K562 (cell line): ENCODE results near the gene WTAP. TPM values are rescaled to one million over a fixed set of nuclear protein-coding genes. Genes with fewer than 3 reads are reported as not detected.
A peak's percentile ranks its signal among the peaks of the same experiment; 100 is the strongest.

Source experiments
- ATF7 ChIP-seq: fragments of 450-650 bp; IDR thresholded peaks from 2 replicates; pipeline ENCODE4 v1.7.1; 2014; ENCODE audit warnings: mild to moderate bottlenecking, moderate library complexity
- BCLAF1 ChIP-seq, 2 experiments: fragments of 450-650 bp in 1 of 2; IDR thresholded peaks; 2 replicates each; pipeline ENCODE4 v1.6.1; 2011 to 2017; ENCODE audit warnings: low read depth in 2 of 2, antibody characterized with exemption in 1 of 2, borderline replicate concordance in 1 of 2, low read length in 1 of 2, mild to moderate bottlenecking in 1 of 2, mixed read lengths in 1 of 2; ENCODE audit not compliant: control insufficient read depth in 1 of 2
- EWSR1 ChIP-seq: fragments of 450-650 bp; IDR thresholded peaks from 2 replicates; pipeline ENCODE4 v1.6.1; 2018; ENCODE audit warnings: borderline replicate concordance, mild to moderate bottlenecking, low read depth, moderate library complexity; ENCODE audit not compliant: partially characterized antibody
- FOXM1 ChIP-seq, 2 experiments: fragments of 450-650 bp in 1 of 2; sonication (generic) in 1 of 2; formaldehyde crosslinking in 1 of 2; IDR thresholded peaks; 2 replicates each; pipeline versions ENCODE4 v1.6.1 to v1.9.0; 2017 to 2022; ENCODE audit warnings: low read depth in 2 of 2, mild to moderate bottlenecking in 2 of 2, missing genetic modification reagents in 1 of 2, moderate library complexity in 1 of 2
- GABPB1 ChIP-seq: sonication (generic); formaldehyde crosslinking; IDR thresholded peaks from 2 replicates; pipeline ENCODE4 v1.8.0; 2022; ENCODE audit warnings: mild to moderate bottlenecking, missing genetic modification reagents
- KLF6 ChIP-seq: fragments of 250-450 bp; sonication (Bioruptor Pico); IDR thresholded peaks from 2 replicates; pipeline ENCODE4 v1.4.0; 2020; ENCODE audit warnings: mild to moderate bottlenecking, moderate library complexity, borderline replicate concordance
- NR1H2 ChIP-seq: sonication (generic); formaldehyde crosslinking; IDR thresholded peaks from 2 replicates; pipeline ENCODE4 v1.4.0; 2020; ENCODE audit warnings: mild to moderate bottlenecking, missing genetic modification reagents
- NR4A1 ChIP-seq, 2 experiments: fragments of 250-450 bp in 1 of 2; fragments of 450-650 bp in 1 of 2; sonication (Bioruptor Pico) in 1 of 2; IDR thresholded peaks; 2 replicates each; pipeline versions ENCODE4 v1.4.0 to v1.6.1; 2016 to 2020; ENCODE audit warnings: mild to moderate bottlenecking in 2 of 2, missing compliant biosample characterization in 1 of 2, missing genetic modification characterization in 1 of 2, moderate library complexity in 1 of 2
- PHF20 ChIP-seq: fragments of 450-650 bp; IDR thresholded peaks from 2 replicates; pipeline ENCODE4 v1.6.1; 2018; ENCODE audit not compliant: partially characterized antibody
- POLR2B ChIP-seq: fragments of 450-650 bp; IDR thresholded peaks from 2 replicates; pipeline ENCODE4 v1.6.1; 2018; ENCODE audit warnings: low read depth; ENCODE audit not compliant: partially characterized antibody
- PURB ChIP-seq: sonication (generic); formaldehyde crosslinking; IDR thresholded peaks from 2 replicates; pipeline ENCODE4 v1.9.0; 2021; ENCODE audit warnings: low read depth, mild to moderate bottlenecking, missing genetic modification reagents
- SAFB ChIP-seq: fragments of 200-400 bp; formaldehyde crosslinking; IDR thresholded peaks from 2 replicates; pipeline ENCODE4 v1.6.1; 2017; ENCODE audit warnings: low read depth, low read length, borderline replicate concordance
- ZNF239 ChIP-seq: fragments of 250-450 bp; sonication (Bioruptor Pico); IDR thresholded peaks from 2 replicates; pipeline ENCODE4 v1.4.0; 2020; ENCODE audit warnings: mild to moderate bottlenecking
- ZNF561 ChIP-seq: fragments of 450-650 bp; formaldehyde crosslinking; conservative IDR thresholded peaks from 2 replicates; pipeline ENCODE4 v1.4.0; 2020; ENCODE audit warnings: mild to moderate bottlenecking, moderate library complexity
- ZNF707 ChIP-seq: fragments of 250-450 bp; sonication (Bioruptor Pico); conservative IDR thresholded peaks from 2 replicates; pipeline ENCODE4 v1.8.0; 2022; ENCODE audit warnings: inconsistent platforms, mild to moderate bottlenecking, moderate library complexity
- polyA plus RNA-seq, 8 experiments: library from polyadenylated mRNA; depleted of rRNA in 4 of 8; stranded (reverse) in 5 of 8; unstranded in 3 of 8; fragments of >200 nt; fragmentation: Nextera tagmentation in 2 of 8; fragmentation: Illumina TruSeq in 1 of 8; extraction: Ambion mirVana in 2 of 8; extraction: Trizol in 1 of 8; gene quantifications; 2 replicates each; pipeline versions ENCODE4 v1.2.1 to v1.2.3, GENCODE V29; 2011 to 2014; ENCODE audit warnings: inconsistent platforms in 1 of 8, missing spikeins in 1 of 8
- total RNA-seq, 7 experiments: library from RNA; depleted of rRNA in 6 of 7; stranded (reverse); fragments of >200 nt in 6 of 7; fragmentation: Illumina TruSeq in 2 of 7; extraction: Trizol in 2 of 7; gene quantifications; 2 replicates each; pipeline versions ENCODE4 v1.2.1 to v1.2.3, GENCODE V29; 2011 to 2021; ENCODE audit warnings: low replicate concordance in 1 of 7
- TF ChIP-seq, protein P1 (sequence below): IDR thresholded peaks from 2 replicates; pipeline ENCODE4 v1.6.1; 2012; ENCODE audit warnings: low read depth, low read length, improper control_type of control experiment, borderline replicate concordance
- TF ChIP-seq, protein P2 (sequence below): fragments of 250-450 bp; sonication (Bioruptor Pico); IDR thresholded peaks from 2 replicates; pipeline ENCODE4 v1.4.0; 2020; ENCODE audit warnings: mild to moderate bottlenecking, moderate library complexity

WTAP gene
- total and polyA plus RNA-seq, 9 of the 15 experiments (the other 6 are each of a cell fraction or from before 2014, with no cell fraction given) = 52.4 to 156 (median 110) TPM

- TF ChIP-seq, protein P1, sequence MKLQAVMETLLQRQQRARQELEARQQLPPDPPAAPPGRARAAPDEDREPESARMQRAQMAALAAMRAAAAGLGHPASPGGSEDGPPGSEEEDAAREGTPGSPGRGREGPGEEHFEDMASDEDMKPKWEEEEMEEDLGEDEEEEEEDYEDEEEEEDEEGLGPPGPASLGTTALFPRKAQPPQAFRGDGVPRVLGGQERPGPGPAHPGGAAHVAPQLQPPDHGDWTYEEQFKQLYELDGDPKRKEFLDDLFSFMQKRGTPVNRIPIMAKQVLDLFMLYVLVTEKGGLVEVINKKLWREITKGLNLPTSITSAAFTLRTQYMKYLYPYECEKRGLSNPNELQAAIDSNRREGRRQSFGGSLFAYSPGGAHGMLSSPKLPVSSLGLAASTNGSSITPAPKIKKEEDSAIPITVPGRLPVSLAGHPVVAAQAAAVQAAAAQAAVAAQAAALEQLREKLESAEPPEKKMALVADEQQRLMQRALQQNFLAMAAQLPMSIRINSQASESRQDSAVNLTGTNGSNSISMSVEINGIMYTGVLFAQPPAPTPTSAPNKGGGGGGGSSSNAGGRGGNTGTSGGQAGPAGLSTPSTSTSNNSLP = no peak
- TF ChIP-seq ATF7 (peak; percentile 69; the same call in 1 of the 2 replicates), NR1H2 (CRISPR knock-in tag) (no peak; the same call in 1 of the 2 replicates), KLF6 (peak; percentile 74; the same call in 1 of the 2 replicates), FOXM1 (IDR thresholded peaks at IDR 0.05; ENCODE audit: low read depth) (peak; percentile 27; the same call in 1 of the 2 replicates), FOXM1 (CRISPR knock-in tag; IDR thresholded peaks at IDR 0.05; ENCODE audit: low read depth) (0 out of 2 replicates have a peak, but pooled peaks have one; percentile 59), ZNF561 (CRISPR knock-in tag) (0 out of 2 replicates have a peak, but pooled peaks have one; percentile 47), GABPB1 (CRISPR knock-in tag) (peak; percentile 81; the same call in 1 of the 2 replicates), NR4A1 (CRISPR knock-in tag; IDR thresholded peaks at IDR 0.05) (0 out of 2 replicates have a peak, but pooled peaks have one; percentile 71), NR4A1 (tag; IDR thresholded peaks at IDR 0.05) (no peak), POLR2B (peak; percentile 97), EWSR1 (no peak), SAFB (0 out of 2 replicates have a peak, but pooled peaks have one; percentile 20), ZNF707 (CRISPR knock-in tag) (0 out of 2 replicates have a peak, but pooled peaks have one; percentile 41), ZNF239 (CRISPR knock-in tag) (0 out of 2 replicates have a peak, but pooled peaks have one; percentile 22), PURB (CRISPR knock-in tag) (no peak), PHF20 (peak; percentile 77), BCLAF1 (IDR thresholded peaks at IDR 0.05; ENCODE audit: borderline replicate concordance in 1 of 2, control insufficient read depth in 1 of 2, low read depth in 2 of 2, low read length in 1 of 2) (no peak; a peak in 1 of 4 replicates)
- TF ChIP-seq, protein P2, sequence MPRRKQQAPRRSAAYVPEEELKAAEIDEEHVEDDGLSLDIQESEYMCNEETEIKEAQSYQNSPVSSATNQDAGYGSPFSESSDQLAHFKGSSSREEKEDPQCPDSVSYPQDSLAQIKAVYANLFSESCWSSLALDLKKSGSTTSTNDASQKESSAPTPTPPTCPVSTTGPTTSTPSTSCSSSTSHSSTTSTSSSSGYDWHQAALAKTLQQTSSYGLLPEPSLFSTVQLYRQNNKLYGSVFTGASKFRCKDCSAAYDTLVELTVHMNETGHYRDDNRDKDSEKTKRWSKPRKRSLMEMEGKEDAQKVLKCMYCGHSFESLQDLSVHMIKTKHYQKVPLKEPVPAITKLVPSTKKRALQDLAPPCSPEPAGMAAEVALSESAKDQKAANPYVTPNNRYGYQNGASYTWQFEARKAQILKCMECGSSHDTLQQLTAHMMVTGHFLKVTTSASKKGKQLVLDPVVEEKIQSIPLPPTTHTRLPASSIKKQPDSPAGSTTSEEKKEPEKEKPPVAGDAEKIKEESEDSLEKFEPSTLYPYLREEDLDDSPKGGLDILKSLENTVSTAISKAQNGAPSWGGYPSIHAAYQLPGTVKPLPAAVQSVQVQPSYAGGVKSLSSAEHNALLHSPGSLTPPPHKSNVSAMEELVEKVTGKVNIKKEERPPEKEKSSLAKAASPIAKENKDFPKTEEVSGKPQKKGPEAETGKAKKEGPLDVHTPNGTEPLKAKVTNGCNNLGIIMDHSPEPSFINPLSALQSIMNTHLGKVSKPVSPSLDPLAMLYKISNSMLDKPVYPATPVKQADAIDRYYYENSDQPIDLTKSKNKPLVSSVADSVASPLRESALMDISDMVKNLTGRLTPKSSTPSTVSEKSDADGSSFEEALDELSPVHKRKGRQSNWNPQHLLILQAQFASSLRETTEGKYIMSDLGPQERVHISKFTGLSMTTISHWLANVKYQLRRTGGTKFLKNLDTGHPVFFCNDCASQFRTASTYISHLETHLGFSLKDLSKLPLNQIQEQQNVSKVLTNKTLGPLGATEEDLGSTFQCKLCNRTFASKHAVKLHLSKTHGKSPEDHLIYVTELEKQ (CRISPR knock-in tag) = peak; percentile 25; the same call in 1 of the 2 replicates
Observed at GRCh38 chr6:159789377-159790148, 62.3 kb downstream of the WTAP start, which contains the start of gene TCP1 (continued).
